Non-pigmented ciliary epithelial cell (primary cell): Measurements from ENCODE around the gene PDCD2.
"Not testable (repeated sequence)": the region's sequence is repeated elsewhere in the genome, so short reads cannot be mapped to it uniquely, and the experiment has no call there.

ENCODE experiments used
- DNase-seq: peaks from one replicate; pipeline ENCODE4 v3.0.0-alpha.2; 2010; ENCODE audit warnings: low read depth

PDCD2 gene

GRCh38 chr6:170584181-170584953, at the start of gene PDCD2:
PDCD2 (minus strand) TSS chr6:170584637; CDS start chr6:170584581, 56 bp downstream.
- DNase-seq, result peak; percentile 56

- DNase-seq, result not testable (repeated sequence)
Observed at GRCh38 chr6:170616020-170616554, 31.6 kb upstream of the PDCD2 start.

GRCh38 chr6:170612256-170612804, 27.9 kb upstream of the PDCD2 start:
- not testable (repeated sequence) for DNase-seq

- not testable (repeated sequence) for DNase-seq
Observed at GRCh38 chr6:170609225-170609624, 24.8 kb upstream of the PDCD2 start.

- no peak for DNase-seq
Observed at GRCh38 chr6:170605574-170606259, 21.3 kb upstream of the PDCD2 start.

- no peak for DNase-seq
Observed at GRCh38 chr6:170597278-170597677, 12.8 kb upstream of the PDCD2 start.

GRCh38 chr6:170596426-170596825, 12.0 kb upstream of the PDCD2 start:
- no peak for DNase-seq

- DNase-seq, result no peak
Observed at GRCh38 chr6:170590725-170591124, 6.3 kb upstream of the PDCD2 start.

- no peak for DNase-seq
Observed at GRCh38 chr6:170584954-170585498, 589 bp upstream of the PDCD2 start.

GRCh38 chr6:170583756-170584180, 669 bp downstream of the PDCD2 start:
- DNase-seq, result no peak

GRCh38 chr6:170578909-170579308, 5.5 kb downstream of the PDCD2 start:
- no peak for DNase-seq

GRCh38 chr6:170575250-170575649, 9.2 kb downstream of the PDCD2 start:
- no peak for DNase-seq

GRCh38 chr6:170572704-170573466, 11.6 kb downstream of the PDCD2 start:
- DNase-seq, result no peak

- DNase-seq, result no peak
Observed at GRCh38 chr6:170564936-170565530, 19.4 kb downstream of the PDCD2 start.

- DNase-seq, result no peak
Observed at GRCh38 chr6:170561555-170561954, 22.9 kb downstream of the PDCD2 start.

- DNase-seq, result no peak
Observed at GRCh38 chr6:170555305-170555704, 29.1 kb downstream of the PDCD2 start.

GRCh38 chr6:170554796-170555137, 29.7 kb downstream of the PDCD2 start:
- no peak for DNase-seq

GRCh38 chr6:170554013-170554795, 30.2 kb downstream of the PDCD2 start, which contains the start of gene TBP:
TBP (plus strand) TSS chr6:170554369; CDS start chr6:170557030, 2,661 bp downstream.
- DNase-seq, result peak; percentile 94

GRCh38 chr6:170553534-170554012, 30.9 kb downstream of the PDCD2 start:
- DNase-seq, result no peak
